Epidermal melanocyte (primary cell): Measurements from ENCODE around the gene BCR.
A peak's percentile ranks its signal among the peaks of the same experiment; 100 is the strongest.
"Not testable (repeated sequence)": the region's sequence is repeated elsewhere in the genome, so short reads cannot be mapped to it uniquely, and the experiment has no call there.

Source experiments
- DNase-seq: peaks from one replicate; pipeline ENCODE4 v3.0.0; 2011; ENCODE audit warnings: low spot score; ENCODE audit not compliant: insufficient read length

BCR gene

DNA sequence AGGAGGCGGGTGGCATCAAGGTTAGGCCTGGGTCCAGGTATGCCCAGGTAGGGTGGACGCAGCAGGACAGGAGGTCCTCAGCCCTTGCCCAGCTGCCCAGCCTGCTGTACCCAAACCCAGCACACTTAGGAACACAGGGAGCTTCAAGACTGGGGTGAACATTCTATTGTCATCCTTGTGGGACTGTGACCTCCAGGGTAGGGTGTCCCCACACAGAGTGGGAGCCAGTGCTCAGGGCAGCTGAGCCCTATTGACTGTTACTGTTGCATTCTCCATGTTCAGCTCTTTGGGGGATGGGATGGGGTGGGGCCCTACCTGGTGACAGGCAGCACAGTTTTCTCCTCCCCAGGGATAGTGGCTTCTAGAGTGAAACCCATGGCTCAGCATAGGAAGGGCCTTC, 106.0 kb downstream of the BCR start:
- DNase-seq: no peak

DNA sequence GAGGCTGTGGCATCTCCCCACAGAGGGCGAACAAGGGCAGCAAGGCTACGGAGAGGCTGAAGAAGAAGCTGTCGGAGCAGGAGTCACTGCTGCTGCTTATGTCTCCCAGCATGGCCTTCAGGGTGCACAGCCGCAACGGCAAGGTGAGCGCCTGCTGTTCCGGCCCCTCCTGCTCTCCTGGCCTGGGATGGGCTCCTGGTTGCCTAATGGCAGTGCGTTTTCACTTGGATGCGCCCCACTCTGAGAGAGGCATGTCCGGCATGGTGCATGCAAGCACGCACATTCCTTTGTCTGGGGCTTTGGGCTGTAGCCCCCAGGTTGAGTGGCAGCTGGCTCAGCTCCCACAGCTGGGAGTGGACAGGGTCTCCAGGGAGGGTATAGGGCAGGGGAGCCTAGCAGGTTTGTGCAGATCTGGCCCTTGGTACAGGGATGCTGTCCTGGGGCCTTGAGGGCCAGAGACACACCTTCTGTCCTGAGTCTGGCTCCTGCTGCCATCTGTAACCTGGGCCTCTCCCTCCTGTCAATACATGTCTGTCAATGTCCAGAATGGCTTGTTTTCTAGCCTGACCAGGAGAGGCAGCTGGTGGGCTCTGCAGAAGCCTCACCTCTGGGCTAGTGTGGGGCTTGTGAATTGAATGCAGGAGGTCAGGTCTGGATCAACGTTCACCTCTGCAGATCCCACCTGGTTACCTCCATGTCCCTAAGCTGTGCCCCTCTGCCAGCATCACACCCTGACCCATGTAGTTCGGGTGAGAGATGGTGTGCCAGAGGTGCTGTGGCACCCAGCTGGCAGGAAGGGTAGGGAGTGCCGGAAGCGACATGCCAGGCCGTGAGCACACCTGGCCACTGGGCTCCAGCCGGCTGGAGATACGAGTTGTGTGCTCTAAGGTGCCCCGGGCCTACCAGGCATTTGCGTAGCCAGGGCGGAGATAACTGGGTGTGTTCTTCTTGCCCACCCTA, 107.1 kb downstream of the BCR start:
- no peak for DNase-seq

DNA sequence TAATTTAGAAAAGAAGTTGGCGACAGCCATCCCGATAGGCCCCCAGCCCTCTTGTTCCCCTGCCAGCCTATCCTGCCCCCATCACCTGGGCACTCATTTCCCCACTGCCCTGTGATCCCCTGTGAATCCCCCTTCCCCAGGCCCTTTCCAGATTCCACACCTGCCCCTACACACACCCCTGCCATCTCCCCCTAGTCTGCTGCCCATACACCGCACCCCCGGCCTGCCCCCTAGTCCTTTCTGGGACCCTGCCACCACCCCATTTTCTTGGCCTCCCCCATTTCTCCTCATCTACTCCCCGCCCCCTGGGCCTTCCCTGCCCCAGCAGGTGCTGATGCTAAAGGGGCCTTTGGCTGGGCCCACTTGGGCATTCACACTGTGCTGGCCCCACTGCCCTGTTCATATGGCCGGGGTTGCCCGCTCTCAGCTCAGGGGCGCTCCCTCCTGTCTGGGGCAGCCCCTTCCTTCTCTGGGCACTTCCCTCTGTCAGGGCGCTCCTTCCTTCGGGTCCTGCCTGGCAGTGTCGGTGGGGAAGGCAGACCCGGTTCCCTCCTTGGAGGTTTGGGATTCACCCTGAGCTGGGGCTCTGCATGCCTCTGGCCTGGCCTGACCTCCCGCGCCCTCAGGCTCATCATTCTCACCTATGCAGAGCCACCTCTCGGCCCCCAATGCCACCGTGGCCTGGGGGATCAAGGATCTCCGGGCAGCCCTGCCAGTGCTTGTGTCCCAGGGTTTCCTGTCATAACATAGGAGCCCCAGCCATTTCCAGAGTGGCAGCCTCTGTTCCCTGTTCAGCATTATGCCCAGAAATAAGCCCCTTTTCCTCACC, 108.2 kb downstream of the BCR start:
- no peak for DNase-seq

DNA sequence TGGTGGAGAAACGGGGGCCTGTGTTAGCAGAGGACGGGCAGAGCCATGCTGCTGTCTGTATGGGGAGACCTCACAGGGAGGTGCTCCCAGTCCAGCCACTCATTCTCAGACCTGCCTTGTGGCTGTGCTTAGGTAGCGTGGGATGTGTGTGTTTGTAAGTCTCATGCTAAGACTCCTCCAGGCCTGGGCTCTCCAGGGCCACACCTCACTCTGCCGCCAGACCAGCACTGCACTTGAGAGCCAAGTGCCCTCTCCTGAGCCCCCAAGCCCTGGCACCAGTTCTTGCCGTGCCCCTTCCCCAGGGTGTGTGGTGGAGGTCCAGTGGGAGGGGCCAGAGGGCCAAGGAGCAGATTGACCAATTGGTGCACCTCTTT, 108.8 kb downstream of the BCR start:
- DNase-seq: no peak

DNA sequence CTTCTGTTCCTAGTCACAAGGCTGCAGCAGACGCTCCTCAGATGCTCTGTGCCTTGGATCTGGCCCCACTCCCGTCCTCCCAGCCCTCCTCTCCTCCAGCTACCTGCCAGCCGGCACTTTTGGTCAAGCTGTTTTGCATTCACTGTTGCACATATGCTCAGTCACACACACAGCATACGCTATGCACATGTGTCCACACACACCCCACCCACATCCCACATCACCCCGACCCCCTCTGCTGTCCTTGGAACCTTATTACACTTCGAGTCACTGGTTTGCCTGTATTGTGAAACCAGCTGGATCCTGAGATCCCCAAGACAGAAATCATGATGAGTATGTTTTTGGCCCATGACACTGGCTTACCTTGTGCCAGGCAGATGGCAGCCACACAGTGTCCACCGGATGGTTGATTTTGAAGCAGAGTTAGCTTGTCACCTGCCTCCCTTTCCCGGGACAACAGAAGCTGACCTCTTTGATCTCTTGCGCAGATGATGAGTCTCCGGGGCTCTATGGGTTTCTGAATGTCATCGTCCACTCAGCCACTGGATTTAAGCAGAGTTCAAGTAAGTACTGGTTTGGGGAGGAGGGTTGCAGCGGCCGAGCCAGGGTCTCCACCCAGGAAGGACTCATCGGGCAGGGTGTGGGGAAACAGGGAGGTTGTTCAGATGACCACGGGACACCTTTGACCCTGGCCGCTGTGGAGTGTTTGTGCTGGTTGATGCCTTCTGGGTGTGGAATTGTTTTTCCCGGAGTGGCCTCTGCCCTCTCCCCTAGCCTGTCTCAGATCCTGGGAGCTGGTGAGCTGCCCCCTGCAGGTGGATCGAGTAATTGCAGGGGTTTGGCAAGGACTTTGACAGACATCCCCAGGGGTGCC, 109.8 kb downstream of the BCR start:
- DNase-seq: peak; percentile 66

DNA sequence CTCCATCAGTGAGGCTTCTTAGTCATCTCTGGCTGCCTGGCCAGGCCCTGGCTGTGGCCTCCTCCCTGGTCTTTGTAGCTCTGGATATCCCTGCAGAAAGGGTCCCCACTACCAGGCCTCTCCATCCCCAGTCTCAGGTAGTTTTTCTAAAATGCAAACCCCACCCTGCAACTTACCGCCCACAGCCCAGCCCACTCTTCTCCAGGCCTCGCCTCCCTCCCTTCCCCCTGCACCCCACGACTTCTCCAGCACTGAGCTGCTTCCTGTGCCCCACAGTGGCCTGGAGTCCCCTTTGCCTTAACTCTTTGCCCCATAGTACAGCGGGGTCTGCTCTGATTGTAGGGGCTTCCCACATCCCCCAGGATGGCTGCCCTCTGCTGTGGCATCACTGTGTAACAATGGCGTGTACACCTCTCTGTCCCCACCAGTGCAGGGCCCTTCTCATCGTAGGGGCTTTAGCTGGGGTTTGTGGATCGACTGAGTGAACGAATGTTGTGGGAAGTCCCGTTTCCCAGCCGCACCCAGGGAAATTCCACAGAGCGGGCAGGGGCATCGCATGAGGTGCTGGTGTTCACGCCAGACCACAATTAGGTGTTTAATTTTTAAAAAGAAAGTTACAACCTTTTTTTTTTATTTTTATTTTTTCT, 111.6 kb downstream of the BCR start:
- no peak for DNase-seq

DNA sequence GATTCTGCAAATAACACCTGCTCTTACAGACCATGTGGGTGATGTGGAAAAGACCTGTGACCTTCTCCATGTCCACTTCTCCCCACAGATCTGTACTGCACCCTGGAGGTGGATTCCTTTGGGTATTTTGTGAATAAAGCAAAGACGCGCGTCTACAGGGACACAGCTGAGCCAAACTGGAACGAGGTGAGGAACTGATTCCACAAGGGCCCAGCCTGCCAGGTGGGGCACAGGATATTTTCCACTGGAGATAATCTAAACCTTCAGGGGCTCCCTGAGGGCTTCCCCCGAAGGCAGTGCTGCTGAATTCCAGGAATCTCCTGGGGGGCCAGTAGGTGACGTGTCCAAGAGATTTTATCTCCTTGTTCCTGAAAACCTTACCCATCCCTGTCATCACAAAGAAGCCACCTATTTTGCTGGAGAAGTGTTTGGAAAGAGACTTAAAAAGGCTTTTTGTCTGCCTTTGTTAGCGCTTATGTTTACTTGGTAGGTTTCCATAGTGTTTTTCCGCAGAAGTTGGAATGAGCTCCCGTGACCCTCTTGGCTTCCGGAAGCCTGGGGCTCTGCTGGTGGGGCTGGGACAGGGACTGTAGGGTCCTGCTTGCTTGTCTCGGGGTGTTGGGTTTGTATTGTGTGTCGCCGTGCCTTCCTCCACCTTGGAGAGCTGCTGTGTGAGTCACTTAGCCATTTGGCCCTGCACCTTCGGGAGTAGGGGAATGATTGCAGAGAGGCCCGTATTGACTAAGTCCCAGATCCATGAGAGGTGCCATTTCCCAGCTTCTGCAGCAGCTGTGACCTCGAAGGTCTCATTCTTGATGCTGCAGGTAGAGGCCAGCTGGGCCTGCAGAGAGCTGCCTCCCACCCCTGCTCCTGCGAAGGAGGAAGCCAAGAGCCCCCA, 112.4 kb downstream of the BCR start:
- DNase-seq: no peak

DNA sequence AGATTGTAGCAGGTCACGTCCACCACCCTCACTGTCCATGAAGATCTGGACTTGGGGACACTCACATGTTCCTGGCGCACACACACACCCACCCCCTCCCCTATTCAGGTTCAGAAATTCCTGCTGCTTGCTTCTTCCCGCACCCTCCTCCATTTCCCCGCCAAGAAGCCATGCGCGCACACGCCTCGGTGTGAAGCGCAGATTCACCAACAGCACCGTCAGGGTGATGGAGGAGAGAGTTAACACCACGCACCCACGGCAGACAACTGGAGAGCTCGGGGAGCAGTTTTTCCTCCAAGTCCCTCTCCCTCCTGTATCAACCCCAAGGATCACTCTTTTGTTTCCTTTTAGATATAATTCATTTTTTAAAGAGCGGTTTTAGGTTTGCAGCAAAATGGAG, 113.4 kb downstream of the BCR start:
- DNase-seq: no peak

DNA sequence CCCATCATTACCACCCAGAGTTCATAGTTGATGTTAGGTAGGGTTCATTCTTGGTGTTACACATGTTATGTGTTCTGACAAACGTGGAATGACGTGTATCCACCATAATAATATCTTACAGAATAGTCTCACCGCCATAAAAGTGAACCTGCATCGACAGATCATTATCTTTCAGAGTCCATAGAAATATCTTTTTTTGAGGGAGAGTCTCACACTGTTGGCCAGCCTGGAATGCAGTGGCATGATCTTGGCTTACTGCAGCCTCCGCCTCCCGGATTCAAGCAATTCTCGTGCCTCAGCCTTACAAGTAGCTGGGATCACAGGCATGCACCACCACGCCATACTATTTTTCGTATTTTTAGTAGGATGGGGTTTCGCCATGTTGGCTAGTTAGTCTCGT, 113.9 kb downstream of the BCR start:
- no peak for DNase-seq

DNA sequence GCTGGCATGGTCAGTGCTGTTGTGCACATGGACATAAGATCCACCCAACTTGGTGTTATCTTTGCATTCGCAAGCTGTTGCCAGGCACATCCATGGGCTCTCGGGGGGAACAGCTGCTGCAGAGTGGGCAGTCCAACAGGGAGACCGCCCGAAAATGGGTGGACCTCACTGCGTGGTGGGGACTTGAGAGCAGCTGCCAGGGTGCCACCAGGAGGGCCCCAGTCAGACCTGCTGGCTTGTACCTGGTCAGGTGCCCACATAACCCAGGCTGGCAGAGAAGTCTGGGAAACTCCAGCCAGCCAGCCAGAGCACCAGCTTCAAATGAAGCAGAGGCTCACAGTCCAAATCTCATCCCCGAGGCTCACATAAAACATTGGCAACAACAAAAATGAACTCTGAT, 120.2 kb downstream of the BCR start:
- no peak for DNase-seq

DNA sequence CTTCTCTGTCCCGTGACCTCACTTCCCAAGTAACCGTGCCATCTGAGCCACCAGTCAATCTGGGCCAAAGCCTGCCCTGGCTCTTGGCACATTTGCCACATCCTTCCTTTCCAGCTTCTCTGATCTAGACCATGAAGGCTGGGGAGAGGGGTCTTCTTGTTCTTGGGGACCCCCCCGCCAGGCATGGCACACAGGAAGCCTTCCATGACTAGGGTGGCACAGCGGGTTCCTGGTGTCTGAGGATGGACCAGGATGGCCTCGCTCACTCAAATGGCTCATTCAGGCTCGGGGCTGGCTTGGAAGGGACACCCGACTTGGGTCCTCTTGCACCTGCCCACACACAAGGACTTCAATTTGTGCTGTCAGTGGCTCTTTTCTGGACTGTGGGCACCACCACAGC, 121.3 kb downstream of the BCR start:
- DNase-seq: no peak

DNA sequence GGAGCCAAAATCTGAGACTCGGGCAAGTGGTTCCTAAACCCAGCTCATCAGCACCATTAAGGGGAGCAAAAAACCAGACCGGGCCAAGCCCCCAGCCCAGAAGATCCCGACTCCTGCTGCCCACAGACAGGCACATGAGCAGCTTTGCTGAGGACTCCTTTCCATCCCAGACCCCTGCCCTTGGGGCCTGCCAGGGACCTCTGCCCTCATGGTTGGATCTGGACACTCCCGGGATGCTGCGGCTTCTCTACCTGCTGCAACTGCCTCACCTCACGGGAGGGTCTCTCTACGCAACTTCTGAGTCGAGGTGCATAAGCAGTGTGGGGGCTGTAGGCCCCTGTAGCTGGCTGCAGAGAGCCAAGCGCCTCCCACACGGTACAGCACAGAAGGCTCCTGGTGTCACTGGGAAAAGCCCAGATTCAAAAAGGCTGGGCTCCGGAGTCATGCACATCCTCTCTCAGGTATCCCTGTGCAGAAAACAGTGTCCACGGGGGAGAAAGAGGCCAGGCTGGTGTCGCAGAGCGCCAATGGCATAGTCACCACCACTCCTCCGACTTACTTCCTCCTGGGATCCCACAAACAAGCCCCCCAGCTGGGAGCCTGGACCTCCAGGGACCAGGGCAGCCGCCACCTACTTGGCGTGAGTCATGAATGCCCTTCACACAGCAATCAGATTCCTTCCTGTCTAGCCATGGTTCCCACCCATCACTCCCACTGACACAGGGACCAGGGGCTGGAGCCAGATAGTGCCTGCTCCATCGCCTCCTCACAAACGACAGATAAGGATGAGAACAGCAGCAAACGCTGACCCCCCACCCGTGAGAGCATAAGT, 122.1 kb downstream of the BCR start:
- no peak for DNase-seq

DNA sequence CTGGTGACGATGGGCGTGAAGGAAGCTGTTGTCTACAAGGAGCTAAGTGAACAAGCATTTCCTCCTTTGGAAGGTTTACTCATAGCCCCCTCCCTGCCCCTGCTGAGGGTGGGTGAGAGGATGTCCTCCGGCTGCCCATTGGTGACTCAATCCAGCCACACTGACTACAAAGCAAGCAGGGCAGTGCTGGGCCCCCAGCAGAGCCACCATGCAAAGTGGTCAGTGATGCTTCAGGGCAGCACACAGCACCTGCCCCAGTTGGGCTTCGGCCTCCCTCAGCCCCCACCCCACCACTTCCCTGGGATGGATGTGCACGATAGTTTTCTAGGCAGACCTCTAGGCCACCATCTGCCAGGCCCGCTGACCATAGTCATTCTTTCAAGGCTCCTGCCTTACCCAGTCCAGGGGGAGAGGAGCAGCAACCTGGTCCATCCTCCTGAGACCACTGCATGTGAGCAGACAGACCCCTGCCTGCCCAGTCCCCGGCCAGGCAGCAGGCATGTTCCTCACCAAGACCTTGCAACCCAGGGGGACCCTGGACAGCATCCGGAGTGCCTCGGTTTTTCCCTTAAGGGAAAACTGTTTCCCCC, 125.1 kb downstream of the BCR start:
- DNase-seq: no peak

DNA sequence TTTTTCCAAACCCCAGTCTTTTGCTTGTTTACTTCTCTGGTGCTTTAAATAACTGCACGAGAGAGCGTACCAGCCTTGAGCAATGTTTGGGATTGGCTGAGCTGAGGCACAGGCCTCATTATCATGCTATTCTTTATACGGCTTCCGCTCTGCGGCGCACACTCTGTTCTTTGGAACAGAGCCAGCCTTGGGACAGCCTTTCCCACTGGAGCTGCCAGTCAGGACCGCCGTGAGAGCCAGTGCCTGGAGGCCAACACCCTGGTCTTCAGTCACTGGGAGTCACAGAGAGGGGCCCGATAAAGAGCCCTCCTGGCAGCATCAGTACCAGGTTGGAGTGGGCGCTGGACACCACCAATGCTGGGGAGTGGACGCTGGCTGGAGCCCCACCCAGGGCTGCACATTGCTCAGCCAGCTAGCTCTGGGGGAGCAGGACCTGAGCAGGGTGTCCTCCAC, 125.6 kb downstream of the BCR start:
- DNase-seq: peak; percentile 63

DNA sequence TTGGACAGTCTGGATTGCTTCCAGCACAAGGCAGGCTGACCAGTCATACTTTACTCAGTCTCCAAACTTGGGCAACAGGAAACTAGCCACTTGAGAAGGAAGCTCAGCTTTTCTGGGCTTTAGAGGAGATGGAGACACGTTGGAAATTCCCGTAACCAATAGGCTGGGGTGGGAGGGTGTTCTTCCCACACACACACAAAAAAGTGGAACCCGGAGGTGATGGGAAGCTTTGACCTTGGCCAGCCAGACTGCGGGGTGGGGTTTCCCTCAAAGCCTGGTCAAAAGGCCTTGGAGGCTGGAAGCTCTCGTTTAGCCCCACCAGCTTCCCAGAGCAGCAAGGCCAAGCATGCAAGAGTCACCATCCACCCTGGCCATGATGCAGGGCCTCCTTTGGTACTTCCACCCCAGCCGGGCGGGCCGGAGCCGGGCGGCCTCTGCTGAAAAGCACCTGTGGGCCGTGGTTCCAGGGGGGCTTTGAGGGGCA, 126.2 kb downstream of the BCR start:
- DNase-seq: no peak

DNA sequence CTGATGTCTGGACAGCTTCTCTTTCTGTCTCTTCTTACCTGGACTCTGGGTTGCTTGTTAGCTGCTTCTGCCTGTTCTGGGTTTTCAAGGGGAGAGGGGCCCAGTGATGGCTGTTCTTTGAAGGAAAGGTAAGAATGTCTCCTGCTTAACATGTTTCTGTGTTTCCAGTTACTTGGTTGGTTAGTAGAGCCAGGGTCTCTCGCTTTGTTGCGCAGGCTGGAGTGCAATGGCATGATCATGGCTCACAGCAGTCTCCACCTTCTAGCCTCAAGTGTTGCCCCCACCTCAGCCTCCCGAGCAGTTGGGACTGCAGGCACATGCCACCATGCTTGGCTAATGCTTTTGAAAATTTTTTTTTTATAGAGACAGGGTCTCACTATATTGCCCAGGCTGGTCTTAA, 126.6 kb downstream of the BCR start:
- no peak for DNase-seq

DNA sequence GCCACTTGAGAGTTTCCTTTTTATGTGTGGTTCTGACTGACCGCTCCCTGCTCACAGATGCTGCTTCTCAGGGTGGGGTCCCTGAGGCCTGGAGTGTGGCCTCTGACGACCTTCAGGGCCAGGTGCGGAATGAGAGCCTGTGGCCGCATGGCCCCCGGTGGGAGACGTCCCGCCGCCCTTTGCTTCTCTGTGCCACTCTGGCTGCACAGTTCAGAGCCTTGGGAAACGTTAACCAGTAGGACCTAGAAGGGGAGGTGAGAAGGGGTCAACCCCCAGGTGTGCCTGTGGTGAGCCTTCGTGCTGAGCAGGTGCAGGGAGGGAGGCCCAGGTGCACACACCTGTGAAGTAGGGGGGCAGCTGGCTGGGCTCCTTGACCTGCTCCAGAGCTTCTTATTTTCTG, 127.2 kb downstream of the BCR start:
- not testable (repeated sequence) for DNase-seq

DNA sequence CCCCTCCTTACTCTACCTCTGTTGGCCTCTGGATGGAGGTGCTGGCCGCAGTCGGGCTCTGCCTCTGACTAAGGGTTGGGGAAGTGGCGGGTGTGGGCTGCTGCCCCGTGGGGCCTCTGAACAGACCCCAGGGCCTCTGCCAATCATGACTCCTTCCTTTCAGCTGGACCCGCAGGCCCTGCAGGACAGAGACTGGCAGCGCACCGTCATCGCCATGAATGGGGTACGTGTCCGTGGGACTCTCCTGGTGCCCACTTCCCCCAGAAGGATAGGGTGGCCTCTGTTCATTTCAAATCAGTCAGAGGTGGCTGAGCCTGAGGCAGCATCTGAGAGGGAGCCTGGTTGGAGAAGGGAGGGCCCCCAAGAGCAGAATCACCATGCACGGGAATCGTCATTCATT, 129.0 kb downstream of the BCR start:
- DNase-seq: not testable (repeated sequence)
